Epidermal melanocyte (primary cell): ENCODE results near the gene ARFGEF3.

Source experiments
- DNase-seq: peaks from one replicate; pipeline ENCODE4 v3.0.0; 2011; ENCODE audit warnings: low spot score; ENCODE audit not compliant: insufficient read length

Gene ARFGEF3

GRCh38 chr6:138307816-138308730 is 146.3 kb downstream of the ARFGEF3 start:
- DNase-seq, result no peak

DNA sequence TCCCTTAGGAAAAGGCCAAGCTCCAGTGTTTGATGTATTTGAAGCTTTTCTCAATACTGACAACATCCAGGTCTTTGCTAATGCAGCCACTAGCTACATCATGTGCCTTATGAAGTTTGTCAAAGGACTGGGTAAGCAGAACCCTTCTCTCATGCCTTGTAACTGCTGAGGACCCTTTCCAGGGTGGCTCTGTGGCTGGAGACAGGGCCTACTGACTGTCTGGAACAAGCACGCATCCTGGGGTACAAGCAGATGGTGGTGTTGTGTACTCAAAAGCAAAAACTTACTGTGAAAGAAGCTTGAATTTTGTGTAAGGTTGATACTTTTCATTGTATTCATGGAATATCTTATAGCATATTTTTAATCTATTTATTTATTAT is 147.0 kb downstream of the ARFGEF3 start:
- no peak for DNase-seq

DNA sequence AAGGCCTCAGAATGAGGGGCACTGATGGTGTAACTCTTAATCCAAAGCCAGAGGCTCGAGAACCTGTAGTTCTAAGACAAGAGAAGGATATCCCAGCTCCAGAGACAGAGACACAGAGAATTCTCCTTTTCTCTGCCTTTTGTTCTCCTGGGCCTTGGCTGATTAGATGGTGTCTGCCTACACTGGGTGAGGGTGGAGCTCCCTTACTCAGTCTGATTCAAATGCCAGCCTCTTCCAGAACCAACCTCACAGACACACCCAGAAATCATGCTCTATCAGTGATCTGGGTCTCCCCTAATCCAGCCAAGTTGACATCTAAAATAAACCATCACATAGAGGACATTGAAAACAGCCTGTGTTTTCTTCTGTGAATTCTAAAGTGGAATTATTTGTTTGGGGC is 148.0 kb downstream of the ARFGEF3 start:
- no peak for DNase-seq

- no peak for DNase-seq
These were observed 148.6 kb downstream of the ARFGEF3 start for GRCh38 chr6:138310294-138310693.

GRCh38 chr6:138310821-138311220 is 149.1 kb downstream of the ARFGEF3 start:
- DNase-seq, result no peak

DNA sequence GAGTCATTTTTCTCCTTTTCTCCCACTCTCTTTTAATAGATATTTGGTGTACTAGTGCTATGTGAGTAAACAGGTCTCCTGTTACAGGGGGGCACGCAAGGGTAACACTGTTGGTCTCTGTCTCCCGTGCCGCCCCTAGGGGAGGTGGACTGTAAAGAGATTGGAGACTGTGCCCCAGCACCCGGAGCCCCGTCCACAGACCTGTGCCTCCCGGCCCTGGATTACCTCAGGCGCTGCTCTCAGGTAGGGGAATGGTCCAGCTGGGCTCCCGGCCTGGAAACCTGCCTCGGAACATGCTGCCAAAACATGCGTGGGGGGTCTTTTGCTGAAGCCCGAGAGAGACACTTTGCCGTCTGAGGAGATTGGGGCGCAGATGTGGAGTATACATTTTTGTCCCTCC is 149.5 kb downstream of the ARFGEF3 start:
- no peak for DNase-seq

DNA sequence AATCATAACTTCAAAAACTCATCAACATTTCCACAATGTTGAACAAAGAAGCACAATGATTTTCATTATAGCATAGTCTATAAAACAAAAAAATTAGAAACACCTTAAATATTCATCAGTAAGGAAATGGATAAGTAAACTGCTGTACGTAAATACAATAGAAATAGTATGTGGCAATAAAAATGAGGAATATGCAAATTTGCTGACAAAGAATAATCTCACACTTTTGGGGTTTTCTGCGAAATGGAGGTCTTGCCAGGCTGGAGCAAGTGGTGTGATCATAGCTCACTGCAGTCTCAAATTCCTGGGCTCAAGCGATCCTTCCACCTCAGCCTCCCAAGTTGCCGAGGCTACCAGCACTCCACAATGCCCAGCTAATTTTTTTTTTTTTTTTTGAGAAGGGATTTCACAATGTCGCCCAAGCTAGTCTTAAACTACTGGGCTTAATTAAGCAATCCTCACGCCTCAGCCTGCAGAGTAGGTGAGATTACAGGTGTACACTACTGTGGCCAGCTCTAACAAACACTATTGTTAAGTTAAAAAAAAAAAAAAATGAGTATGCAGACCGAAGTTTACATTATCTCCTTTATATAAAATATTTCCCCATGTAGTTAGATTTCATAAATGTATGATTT is 157.1 kb downstream of the ARFGEF3 start:
- DNase-seq, result no peak

DNA sequence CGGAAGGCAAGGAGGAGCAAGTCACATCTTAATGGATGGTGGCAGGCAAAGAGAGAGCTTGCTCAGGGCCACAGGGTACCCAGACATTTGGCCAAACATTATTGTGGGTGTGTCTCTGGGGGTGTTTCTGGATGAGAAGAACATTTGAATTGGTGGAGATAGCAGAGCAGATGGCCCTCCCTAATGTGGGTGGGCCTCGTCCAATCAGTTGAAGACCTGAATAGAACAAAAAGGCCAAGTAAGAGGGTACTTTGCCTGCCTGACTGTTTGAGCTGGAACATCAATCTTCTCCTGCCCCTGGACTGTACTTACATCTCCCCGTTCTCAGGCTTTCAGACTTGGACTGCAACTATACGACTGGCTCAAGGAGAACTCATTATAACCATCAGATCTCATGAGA is 160.2 kb downstream of the ARFGEF3 start:
- no peak for DNase-seq

GRCh38 chr6:138323821-138324220 is 162.1 kb downstream of the ARFGEF3 start:
- no peak for DNase-seq

- no peak for DNase-seq
These were observed 166.5 kb downstream of the ARFGEF3 start for GRCh38 chr6:138328210-138328609.

DNA sequence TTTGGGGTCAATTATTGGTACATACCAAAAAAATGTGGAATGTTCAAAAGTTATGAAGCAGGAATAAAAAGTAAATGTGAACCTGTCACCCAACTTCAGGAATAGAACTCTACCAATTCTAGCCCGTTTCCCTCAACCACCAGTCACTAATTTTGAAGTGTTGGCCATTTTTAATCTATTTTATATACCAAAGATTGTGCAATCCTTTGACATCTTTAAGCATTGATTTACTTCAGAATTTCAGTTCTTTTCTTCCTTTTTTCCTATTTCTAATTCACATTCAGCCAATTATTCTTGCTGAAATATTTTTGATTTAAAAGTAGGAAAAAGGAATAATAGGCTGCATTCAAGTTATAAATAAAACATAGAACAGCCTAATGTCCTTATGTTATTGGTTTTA is 169.0 kb downstream of the ARFGEF3 start:
- DNase-seq, result no peak

DNA sequence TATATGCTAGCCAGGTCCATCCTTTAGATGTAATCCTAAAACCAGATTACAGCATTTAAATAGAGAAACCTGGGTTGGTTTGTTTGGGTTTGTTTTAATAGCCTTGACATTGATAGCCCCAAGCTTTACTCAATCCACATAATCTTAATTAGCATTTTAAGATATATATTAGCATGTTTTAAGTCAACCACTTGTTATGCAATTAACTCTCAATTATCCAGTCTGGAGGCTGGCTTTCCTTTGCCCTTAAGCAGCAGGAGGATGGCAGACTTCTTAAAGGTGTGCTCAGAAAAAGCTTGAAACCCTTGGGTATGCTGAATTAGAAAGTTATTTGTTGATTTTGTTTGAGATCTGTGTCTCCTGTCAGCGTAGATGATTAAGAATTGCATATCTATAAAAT is 169.7 kb downstream of the ARFGEF3 start:
- DNase-seq, result no peak

DNA sequence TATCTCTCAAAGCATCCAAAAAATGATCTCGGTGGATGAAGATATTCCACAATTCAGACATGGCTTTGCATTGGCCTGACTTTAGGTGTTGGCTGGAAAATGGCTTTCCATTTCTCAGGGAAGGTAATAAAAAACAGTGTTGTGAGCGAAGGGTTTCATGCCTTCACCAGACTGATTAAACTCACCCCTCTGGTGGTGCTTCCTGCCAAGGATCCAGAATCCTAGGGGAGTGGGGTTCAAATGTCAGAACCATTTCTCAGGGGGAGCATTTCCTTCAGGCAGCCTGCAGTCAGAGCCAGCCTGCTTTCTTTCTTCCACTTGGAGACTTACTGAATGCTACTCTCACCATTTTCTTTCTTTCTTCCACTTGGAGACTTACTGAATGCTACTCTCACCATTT is 170.2 kb downstream of the ARFGEF3 start:
- no peak for DNase-seq

- DNase-seq, result no peak
These were observed 172.3 kb downstream of the ARFGEF3 start for GRCh38 chr6:138334000-138334399.

GRCh38 chr6:138334963-138335362 is 173.2 kb downstream of the ARFGEF3 start:
- DNase-seq, result no peak

- DNase-seq, result no peak
These were observed 174.5 kb downstream of the ARFGEF3 start for GRCh38 chr6:138336221-138336620.

GRCh38 chr6:138337076-138337475 is 175.3 kb downstream of the ARFGEF3 start:
- DNase-seq, result no peak

DNA sequence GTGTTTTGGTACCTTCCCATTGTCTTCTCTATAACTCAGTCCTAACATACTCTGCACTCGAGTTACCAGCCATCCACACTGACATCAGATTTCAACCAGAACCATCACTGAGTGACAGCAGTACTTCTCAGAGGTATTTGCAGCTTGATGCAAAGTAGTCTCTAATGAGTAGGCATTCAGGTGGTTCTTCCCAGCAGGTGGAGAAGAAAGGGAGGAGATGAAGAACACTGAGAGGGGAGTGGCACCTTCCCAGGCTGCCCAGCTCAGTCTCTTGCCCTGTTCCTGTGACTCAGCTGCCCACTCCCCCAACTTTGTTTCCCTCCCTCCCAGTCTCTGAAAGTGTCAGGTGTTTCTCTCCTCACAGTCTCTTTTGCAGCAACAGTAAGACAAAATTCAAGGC is 177.3 kb downstream of the ARFGEF3 start:
- DNase-seq, result no peak

- DNase-seq, result no peak
These were observed 179.4 kb downstream of the ARFGEF3 start for GRCh38 chr6:138341176-138341575.

DNA sequence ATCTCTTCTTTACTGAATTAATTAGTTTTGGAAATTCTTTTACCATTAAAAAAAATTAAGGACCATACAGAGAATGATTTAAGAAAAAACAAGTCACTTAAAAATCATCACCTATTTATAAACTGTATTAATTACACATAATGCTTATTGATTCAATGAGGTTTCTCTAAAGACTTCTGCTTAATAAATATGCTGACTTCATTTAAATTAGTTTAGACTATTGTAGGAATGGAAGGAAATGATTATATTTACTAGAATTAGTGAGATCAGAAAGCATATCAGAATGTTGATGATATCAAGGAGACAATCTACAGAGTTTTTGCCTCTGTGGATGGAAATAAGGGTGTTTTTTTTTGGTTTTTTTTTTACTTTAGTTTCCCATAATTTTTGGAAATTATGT is 181.4 kb downstream of the ARFGEF3 start:
- DNase-seq, result no peak

DNA sequence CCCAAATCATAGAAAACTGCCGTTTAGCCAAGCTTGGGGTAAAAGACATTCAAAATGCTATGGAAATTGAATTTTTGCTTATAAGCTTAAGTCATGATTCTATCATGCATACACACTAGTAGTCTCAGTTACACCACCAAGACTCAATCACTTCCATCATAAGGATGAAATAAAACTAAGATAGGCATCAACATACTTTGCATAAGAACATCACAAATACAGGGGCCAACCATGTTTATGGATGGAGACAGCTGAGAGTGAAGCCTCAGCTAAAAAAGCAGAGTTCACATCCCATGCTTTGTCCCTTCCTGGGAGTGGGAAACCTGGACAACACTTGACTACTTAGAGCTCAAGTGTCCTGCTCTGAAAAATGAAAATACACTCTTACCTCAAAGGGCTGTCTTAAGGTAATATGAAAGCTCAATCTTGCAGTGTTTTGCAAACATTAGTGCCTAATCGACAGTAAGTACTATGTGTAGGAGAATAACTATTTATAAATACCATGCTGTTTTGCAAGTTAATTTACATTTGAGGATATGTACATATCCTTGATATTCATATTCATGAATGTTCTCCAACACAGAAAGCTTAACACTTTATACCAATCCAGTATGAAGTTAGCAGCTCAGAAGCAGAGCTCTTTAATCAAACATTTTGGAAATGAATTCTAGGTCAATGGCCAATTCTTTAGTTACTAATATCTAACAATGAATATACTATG is 184.0 kb downstream of the ARFGEF3 start:
- no peak for DNase-seq
